ENCODE results near the gene SLC28A1. TPM values are rescaled to one million over a fixed set of nuclear protein-coding genes. Genes with fewer than 3 reads are reported as not detected.

The SLC28A1 gene
- total RNA-seq, 4 donors from 2014 or later: 0.21 to 0.43 TPM; not detected in 2

- intact Hi-C loops (cut with DNase I; ENCODE audit: low total_unique reads): no loop called here
- no peak for TF ChIP-seq POLR2A (IDR thresholded peaks at IDR 0.05)
- no peak for TF ChIP-seq CTCF (IDR thresholded peaks at IDR 0.05)
Observed at GRCh38 chr15:84913360-84913723, 28.9 kb downstream of the SLC28A1 start.

GRCh38 chr15:84914351-84914750 is 29.9 kb downstream of the SLC28A1 start:
- H3K9me3 ChIP-seq: no peaks in the 10 kb centered on the region
- peak overlapping the region; percentile 86 to 95 for H3K27ac ChIP-seq
- TF ChIP-seq POLR2A (IDR thresholded peaks at IDR 0.05) (no peak), CTCF (IDR thresholded peaks at IDR 0.05) (no peak)
- DNase-seq: no peak
- H3K36me3 ChIP-seq: no peaks in the 10 kb centered on the region
- no peak overlapping the region for H3K4me3 ChIP-seq
- no peaks in the 10 kb centered on the region for H3K27me3 ChIP-seq
- H3K4me1 ChIP-seq: peaks cover 8 to 17% of the 10 kb centered on the region in 2 donors
- intact Hi-C loops (cut with DNase I; ENCODE audit: low total_unique reads): no loop called here

More at GRCh38 chr15:84913360-84913723, 28.9 kb downstream of the SLC28A1 start:
- peaks cover 8 to 17% of the 10 kb centered on the region in 2 donors for H3K4me1 ChIP-seq
- peak overlapping the region; percentile 86 to 95 for H3K27ac ChIP-seq
- no peak overlapping the region for H3K4me3 ChIP-seq
- H3K27me3 ChIP-seq: no peaks in the 10 kb centered on the region
- DNase-seq: no peak
- H3K36me3 ChIP-seq: no peaks in the 10 kb centered on the region
- H3K9me3 ChIP-seq: no peaks in the 10 kb centered on the region

- no peaks in the 10 kb centered on the region for H3K27me3 ChIP-seq
- intact Hi-C loops (cut with DNase I; ENCODE audit: low total_unique reads): no loop called here
- peaks cover 8 to 17% of the 10 kb centered on the region in 2 donors for H3K4me1 ChIP-seq
- H3K27ac ChIP-seq: peak overlapping the region; percentile 86 to 95
- no peak overlapping the region for H3K4me3 ChIP-seq
- no peaks in the 10 kb centered on the region for H3K36me3 ChIP-seq
- peak; percentile 82 to 93 for DNase-seq
- peak in 1 of 4 experiments; percentile 18 for TF ChIP-seq CTCF (IDR thresholded peaks at IDR 0.05)
- peak in 1 of 2 donors; percentile 56 for TF ChIP-seq POLR2A (IDR thresholded peaks at IDR 0.05)
- H3K9me3 ChIP-seq: no peaks in the 10 kb centered on the region
Observed at GRCh38 chr15:84914909-84915605, 30.6 kb downstream of the SLC28A1 start.

GRCh38 chr15:84915606-84915958 is 31.1 kb downstream of the SLC28A1 start:
- no peak for DNase-seq
- Histone ChIP-seq H3K4me3 (no peak overlapping the region), H3K27me3 (no peaks in the 10 kb centered on the region), H3K9me3 (no peaks in the 10 kb centered on the region), H3K4me1 (peaks cover 8 to 16% of the 10 kb centered on the region in 2 donors), H3K36me3 (no peaks in the 10 kb centered on the region), H3K27ac (peak overlapping the region; percentile 86 to 95)
- TF ChIP-seq POLR2A (IDR thresholded peaks at IDR 0.05) (no peak), CTCF (IDR thresholded peaks at IDR 0.05) (no peak)
- intact Hi-C loops (cut with DNase I; ENCODE audit: low total_unique reads): no loop called here

GRCh38 chr15:84917452-84917851 is 33.0 kb downstream of the SLC28A1 start:
- Histone ChIP-seq H3K27ac (no peak overlapping the region), H3K36me3 (no peaks in the 10 kb centered on the region), H3K4me1 (peaks cover 4 to 8% of the 10 kb centered on the region in 2 donors), H3K4me3 (no peak overlapping the region), H3K27me3 (no peaks in the 10 kb centered on the region), H3K9me3 (no peaks in the 10 kb centered on the region)
- no peak for TF ChIP-seq POLR2A (IDR thresholded peaks at IDR 0.05)
- no peak for TF ChIP-seq CTCF (IDR thresholded peaks at IDR 0.05)
- intact Hi-C loops (cut with DNase I; ENCODE audit: low total_unique reads): no loop called here
- no peak for DNase-seq
